OCI-LY1 (cell line): Measurements from ENCODE around the gene IL1RAPL1.

ENCODE experiments used
- H2AFZ ChIP-seq: fragments of 200-600 bp; sonication (generic), shearing (Covaris generic); 2 replicates; pipeline ENCODE4 v1.6.0; 2014; ENCODE audit warnings: antibody characterized with exemption, mild to moderate bottlenecking, low read length
- H3F3A ChIP-seq: fragments of 200-600 bp; sonication (generic), shearing (Covaris generic); 2 replicates; pipeline ENCODE4 v1.6.0; 2014; ENCODE audit warnings: mild to moderate bottlenecking, antibody characterized with exemption, low read length, moderate library complexity; ENCODE audit not compliant: insufficient read depth
- H3K27ac ChIP-seq: fragments of 200-600 bp; sonication (generic); 2 replicates; pipeline ENCODE4 v1.5.1; 2014; ENCODE audit warnings: low read length, mixed run types, mild to moderate bottlenecking, low read depth; ENCODE audit not compliant: poor library complexity, severe bottlenecking
- H3K27me3 ChIP-seq: fragments of 200-600 bp; sonication (generic); 2 replicates; pipeline ENCODE4 v1.6.0; 2014; ENCODE audit warnings: antibody characterized with exemption, mild to moderate bottlenecking, low read length, moderate library complexity; ENCODE audit not compliant: insufficient read depth
- H3K36me3 ChIP-seq: fragments of 200-600 bp; sonication (generic); 2 replicates; pipeline ENCODE4 v1.6.1; 2014; ENCODE audit warnings: mild to moderate bottlenecking, antibody characterized with exemption, low read length, moderate library complexity, mixed read lengths; ENCODE audit not compliant: insufficient read depth
- H3K4me1 ChIP-seq: fragments of 200-600 bp; sonication (generic); 2 replicates; pipeline ENCODE4 v1.5.1; 2014; ENCODE audit warnings: mild to moderate bottlenecking, low read length, moderate library complexity; ENCODE audit not compliant: insufficient read depth, severe bottlenecking
- H3K4me2 ChIP-seq: fragments of 200-600 bp; sonication (generic), shearing (Covaris generic); 2 replicates; pipeline ENCODE4 v1.6.1; 2014; ENCODE audit warnings: low read length
- H3K4me3 ChIP-seq: fragments of 200-600 bp; sonication (generic); 2 replicates; pipeline ENCODE4 v1.5.1; 2014; ENCODE audit warnings: low read length, low read depth, mild to moderate bottlenecking, mixed read lengths; ENCODE audit not compliant: poor library complexity, severe bottlenecking
- H3K79me2 ChIP-seq: fragments of 200-600 bp; shearing (Covaris generic); 2 replicates; pipeline ENCODE4 v1.6.1; 2016; ENCODE audit warnings: mixed run types, low read length, mixed read lengths; ENCODE audit not compliant: insufficient read depth
- H3K9ac ChIP-seq: fragments of 200-600 bp; sonication (generic), shearing (Covaris generic); 2 replicates; pipeline ENCODE4 v1.6.1; 2014; ENCODE audit warnings: mild to moderate bottlenecking, low read length, mixed read lengths
- H3K9me2 ChIP-seq: fragments of 200-600 bp; sonication (generic), shearing (Covaris generic); 2 replicates; pipeline ENCODE4 v1.6.1; 2014; ENCODE audit warnings: low read depth, mild to moderate bottlenecking, low read length, mixed read lengths
- H3K9me3 ChIP-seq: fragments of 200-600 bp; shearing (Covaris generic); 2 replicates; pipeline ENCODE4 v1.6.1; 2014; ENCODE audit warnings: low read length, mixed read lengths
- H4K20me1 ChIP-seq: fragments of 200-600 bp; sonication (generic), shearing (Covaris generic); 2 replicates; pipeline ENCODE4 v1.6.0; 2016; ENCODE audit warnings: mild to moderate bottlenecking, low read length; ENCODE audit not compliant: insufficient read depth
- CTCF ChIP-seq: fragments of 200-600 bp; sonication (generic), shearing (Covaris generic); IDR thresholded peaks from 2 replicates; pipeline ENCODE4 v1.5.1; 2017; ENCODE audit warnings: mild to moderate bottlenecking, antibody characterized with exemption, low read length, moderate library complexity, mixed read lengths
- EZH2 ChIP-seq: fragments of 200-600 bp; sonication (generic), shearing (Covaris generic); IDR thresholded peaks from 2 replicates; pipeline ENCODE4 v1.8.0; 2017; ENCODE audit warnings: borderline replicate concordance, mixed run types, mild to moderate bottlenecking, antibody characterized with exemption, low read length, moderate library complexity, mixed read lengths

The IL1RAPL1 gene

GRCh38 chrX:29788991-29789699 lies 1201.9 kb downstream of the IL1RAPL1 start:
- Histone ChIP-seq H3K79me2 (no peaks in the 10 kb centered on the region), H3K9ac (no peak overlapping the region), H3K27me3 (no peaks in the 10 kb centered on the region), H3K9me3 (no peaks in the 10 kb centered on the region), H3K4me2 (no peak overlapping the region), H3F3A (no peaks in the 10 kb centered on the region), H3K36me3 (no peaks in the 10 kb centered on the region), H2AFZ (no peak overlapping the region), H3K27ac (no peak overlapping the region), H4K20me1 (no peaks in the 10 kb centered on the region), H3K4me1 (no peaks in the 10 kb centered on the region), H3K4me3 (no peak overlapping the region), H3K9me2 (no peaks in the 10 kb centered on the region)
- TF ChIP-seq CTCF (no peak), EZH2 (no peak)

GRCh38 chrX:29792335-29792734 lies 1205.1 kb downstream of the IL1RAPL1 start:
- no peak overlapping the region for H3K9ac ChIP-seq
- no peak overlapping the region for H3K4me2 ChIP-seq
- H3F3A ChIP-seq: no peaks in the 10 kb centered on the region
- no peaks in the 10 kb centered on the region for H3K9me3 ChIP-seq
- no peak overlapping the region for H2AFZ ChIP-seq
- H3K4me3 ChIP-seq: no peak overlapping the region
- H3K4me1 ChIP-seq: no peaks in the 10 kb centered on the region
- H3K27ac ChIP-seq: no peak overlapping the region
- no peaks in the 10 kb centered on the region for H3K27me3 ChIP-seq
- no peak for TF ChIP-seq CTCF
- no peak for TF ChIP-seq EZH2
- no peaks in the 10 kb centered on the region for H3K9me2 ChIP-seq
- no peaks in the 10 kb centered on the region for H3K36me3 ChIP-seq
- H3K79me2 ChIP-seq: no peaks in the 10 kb centered on the region
- no peaks in the 10 kb centered on the region for H4K20me1 ChIP-seq

- Histone ChIP-seq H3F3A (no peaks in the 10 kb centered on the region), H3K4me3 (no peak overlapping the region), H3K4me1 (no peaks in the 10 kb centered on the region), H3K9me2 (no peaks in the 10 kb centered on the region), H3K4me2 (no peak overlapping the region), H3K9me3 (no peaks in the 10 kb centered on the region), H2AFZ (no peak overlapping the region), H3K36me3 (no peaks in the 10 kb centered on the region), H3K27me3 (no peaks in the 10 kb centered on the region), H4K20me1 (no peaks in the 10 kb centered on the region), H3K79me2 (no peaks in the 10 kb centered on the region), H3K27ac (no peak overlapping the region), H3K9ac (no peak overlapping the region)
- no peak for TF ChIP-seq EZH2
- TF ChIP-seq CTCF: no peak
These were observed 1209.9 kb downstream of the IL1RAPL1 start for GRCh38 chrX:29797156-29797555.
